IMR-90 (cell line): ENCODE data around the gene ANO4.

Source experiments
- CTCF ChIP-seq: conservative IDR thresholded peaks from 2 replicates; pipeline ENCODE4 v1.5.1; 2012; ENCODE audit warnings: mild to moderate bottlenecking, low read depth, low read length, improper control_type of control experiment
- MAFK ChIP-seq: IDR thresholded peaks from 2 replicates; pipeline ENCODE4 v1.6.1; 2012; ENCODE audit warnings: low read depth, low read length, improper control_type of control experiment
- RAD21 ChIP-seq: IDR thresholded peaks from 2 replicates; pipeline ENCODE4 v1.6.1; 2012; ENCODE audit warnings: low read length, improper control_type of control experiment
- RFX5 ChIP-seq: IDR thresholded peaks from 2 replicates; pipeline ENCODE4 v1.8.0; 2012; ENCODE audit warnings: low read depth, mild to moderate bottlenecking, low read length, moderate library complexity

DNA sequence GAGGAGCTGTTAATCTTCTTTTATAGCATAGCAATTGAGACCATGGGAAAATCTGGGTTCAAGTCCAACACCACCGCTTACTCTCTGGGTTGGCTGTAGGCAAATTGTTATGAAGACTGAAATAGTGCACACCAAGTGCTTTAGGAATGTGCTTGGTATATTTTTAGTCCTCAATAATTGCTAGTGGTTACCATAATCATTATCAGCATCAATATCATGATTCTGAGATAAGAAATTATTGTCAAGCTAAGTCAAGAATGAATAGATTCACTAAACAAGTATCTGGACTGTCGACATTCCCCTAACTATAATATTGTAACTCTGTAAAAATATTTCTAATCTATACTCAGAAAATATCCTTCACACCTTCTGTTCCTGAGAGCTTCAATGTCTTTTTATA, 48.5 kb downstream of the ANO4 start:
- no peak for TF ChIP-seq MAFK
- TF ChIP-seq RAD21 = no peak
- TF ChIP-seq CTCF = no peak
- TF ChIP-seq RFX5 = no peak
